Hepatocyte (in vitro differentiated cells): ENCODE results near the gene RHAG.
"Not testable (repeated sequence)": the region's sequence is repeated elsewhere in the genome, so short reads cannot be mapped to it uniquely, and the experiment has no call there.

ENCODE experiments used
- CTCF ChIP-seq: fragments of 200-600 bp; sonication (generic); IDR thresholded peaks from 2 replicates; pipeline ENCODE4 v1.5.1; 2016; ENCODE audit warnings: antibody characterized with exemption, mild to moderate bottlenecking; ENCODE audit not compliant: poor library complexity
- EZH2 ChIP-seq: fragments of 200-600 bp; sonication (generic); IDR thresholded peaks from 2 replicates; pipeline ENCODE4 v1.6.1; 2016; ENCODE audit warnings: antibody characterized with exemption, mild to moderate bottlenecking, borderline replicate concordance

GRCh38 chr6:49604080-49604479 lies 32.6 kb downstream of the RHAG start:
- not testable (repeated sequence) for TF ChIP-seq CTCF, EZH2
